ENCODE data around the gene PDZD7.

PDZD7 gene

GRCh38 chr10:101031128-101031795 lies at the start of gene PDZD7, which contains the start of gene SFXN3:
TSS of gene PDZD7 (minus strand) at chr10:101031129. CDS start at chr10:101030219, 910 bp downstream.
TSS of gene SFXN3 (plus strand) at chr10:101031234. CDS start at chr10:101034695, 3,461 bp downstream.
- peak; percentile 99 for DNase-seq

GRCh38 chr10:101079874-101080273 lies 48.9 kb upstream of the PDZD7 start:
- DNase-seq = no peak

GRCh38 chr10:101076630-101077029 lies 45.7 kb upstream of the PDZD7 start:
- DNase-seq = no peak

GRCh38 chr10:101075775-101076174 lies 44.8 kb upstream of the PDZD7 start:
- DNase-seq = no peak

- no peak for DNase-seq
Observed at GRCh38 chr10:101073631-101074030, 42.7 kb upstream of the PDZD7 start.

GRCh38 chr10:101072923-101073322 lies 42.0 kb upstream of the PDZD7 start:
- no peak for DNase-seq

- DNase-seq = no peak
Observed at GRCh38 chr10:101071885-101072433, 41.0 kb upstream of the PDZD7 start.

GRCh38 chr10:101071267-101071884 lies 40.4 kb upstream of the PDZD7 start:
- peak; percentile 62 for DNase-seq

GRCh38 chr10:101070098-101070497 lies 39.2 kb upstream of the PDZD7 start:
- no peak for DNase-seq

GRCh38 chr10:101069441-101069840 lies 38.5 kb upstream of the PDZD7 start:
- no peak for DNase-seq

- peak; percentile 88 for DNase-seq
Observed at GRCh38 chr10:101067356-101068083, 36.6 kb upstream of the PDZD7 start.

- DNase-seq = no peak
Observed at GRCh38 chr10:101066896-101067355, 36.0 kb upstream of the PDZD7 start.

- DNase-seq = peak; percentile 68
Observed at GRCh38 chr10:101066146-101066895, 35.4 kb upstream of the PDZD7 start.

GRCh38 chr10:101065481-101066145 lies 34.7 kb upstream of the PDZD7 start:
- DNase-seq = no peak

- no peak for DNase-seq
Observed at GRCh38 chr10:101064415-101065030, 33.6 kb upstream of the PDZD7 start.

GRCh38 chr10:101063548-101064414 lies 32.9 kb upstream of the PDZD7 start:
- no peak for DNase-seq

- no peak for DNase-seq
Observed at GRCh38 chr10:101063050-101063525, 32.2 kb upstream of the PDZD7 start.

- DNase-seq = peak; percentile 76
Observed at GRCh38 chr10:101062232-101063049, 31.5 kb upstream of the PDZD7 start.

GRCh38 chr10:101061624-101062231 lies 30.8 kb upstream of the PDZD7 start, which contains the start of gene KAZALD1:
TSS of gene KAZALD1 (plus strand) at chr10:101061989. CDS start at chr10:101062593, 604 bp downstream.
- DNase-seq = no peak

Measured in stimulated activated CD4-positive, alpha-beta T cell treated with anti-CD3 and anti-CD28 coated beads, Interleukin-15, amount 100 ng/mL, for 24 hours (primary cell).